GM21360 (cell line): Measurements from ENCODE around the gene EXOC3L1.

Experiments used
- ATAC-seq: cut with Tn5 transposase; IDR thresholded peaks from one replicate; pipeline ENCODE4 v1.9.1; 2021; ENCODE audit warnings: mild to moderate bottlenecking, moderate library complexity; ENCODE audit not compliant: unreplicated experiment

Gene EXOC3L1

GRCh38 chr16:67190041-67190440, at the start of gene EXOC3L1:
Gene EXOC3L1, minus strand, starts transcription at chr16:67190136. Its CDS starts 460 bp downstream, at chr16:67189676.
- no peak for ATAC-seq

GRCh38 chr16:67238806-67239470, 49.0 kb upstream of the EXOC3L1 start:
- ATAC-seq: no peak

GRCh38 chr16:67238278-67238575, 48.3 kb upstream of the EXOC3L1 start:
- ATAC-seq: no peak

GRCh38 chr16:67237396-67238277, 47.7 kb upstream of the EXOC3L1 start:
- ATAC-seq: no peak

- ATAC-seq: no peak
Observed at GRCh38 chr16:67236563-67237395, 46.8 kb upstream of the EXOC3L1 start.

GRCh38 chr16:67235816-67236562, 46.1 kb upstream of the EXOC3L1 start:
- no peak for ATAC-seq

GRCh38 chr16:67234180-67234597, 44.3 kb upstream of the EXOC3L1 start:
- ATAC-seq: no peak

- ATAC-seq: no peak
Observed at GRCh38 chr16:67233596-67233995, 43.7 kb upstream of the EXOC3L1 start.

GRCh38 chr16:67230809-67231660, 41.1 kb upstream of the EXOC3L1 start:
- no peak for ATAC-seq

- ATAC-seq: no peak
Observed at GRCh38 chr16:67229906-67230808, 40.2 kb upstream of the EXOC3L1 start.

- no peak for ATAC-seq
Observed at GRCh38 chr16:67228905-67229304, 39.0 kb upstream of the EXOC3L1 start.

- ATAC-seq: no peak
Observed at GRCh38 chr16:67228034-67228785, 38.3 kb upstream of the EXOC3L1 start.

- no peak for ATAC-seq
Observed at GRCh38 chr16:67227567-67227921, 37.6 kb upstream of the EXOC3L1 start.

GRCh38 chr16:67226804-67227566, 37.0 kb upstream of the EXOC3L1 start, which contains the start of gene TMEM208:
Gene TMEM208, plus strand, starts transcription at chr16:67227130. Its CDS starts 89 bp downstream, at chr16:67227219.
- ATAC-seq: peak; percentile 93

GRCh38 chr16:67226295-67226803, 36.4 kb upstream of the EXOC3L1 start:
- ATAC-seq: no peak

GRCh38 chr16:67223992-67224391, 34.1 kb upstream of the EXOC3L1 start:
- ATAC-seq: no peak
